Measurements from ENCODE around the gene TMEM74B. TPM values are rescaled to one million over a fixed set of nuclear protein-coding genes. Genes with fewer than 3 reads are reported as not detected.

Gene TMEM74B
- total RNA-seq, 1 donor from 2014 or later: 4.2 TPM

- Histone ChIP-seq H3K36me3 (no peaks in the 10 kb centered on the region), H3K4me3 (peak overlapping the region; percentile 11), H3K27me3 (ENCODE audit: low read depth) (peaks cover 13% of the 10 kb centered on the region), H3K4me1 (peaks cover 17% of the 10 kb centered on the region), H3K27ac (replicated peaks) (peak overlapping the region; percentile 69), H3K9me3 (replicated peaks) (no peaks in the 10 kb centered on the region)
- TF ChIP-seq, protein P1, sequence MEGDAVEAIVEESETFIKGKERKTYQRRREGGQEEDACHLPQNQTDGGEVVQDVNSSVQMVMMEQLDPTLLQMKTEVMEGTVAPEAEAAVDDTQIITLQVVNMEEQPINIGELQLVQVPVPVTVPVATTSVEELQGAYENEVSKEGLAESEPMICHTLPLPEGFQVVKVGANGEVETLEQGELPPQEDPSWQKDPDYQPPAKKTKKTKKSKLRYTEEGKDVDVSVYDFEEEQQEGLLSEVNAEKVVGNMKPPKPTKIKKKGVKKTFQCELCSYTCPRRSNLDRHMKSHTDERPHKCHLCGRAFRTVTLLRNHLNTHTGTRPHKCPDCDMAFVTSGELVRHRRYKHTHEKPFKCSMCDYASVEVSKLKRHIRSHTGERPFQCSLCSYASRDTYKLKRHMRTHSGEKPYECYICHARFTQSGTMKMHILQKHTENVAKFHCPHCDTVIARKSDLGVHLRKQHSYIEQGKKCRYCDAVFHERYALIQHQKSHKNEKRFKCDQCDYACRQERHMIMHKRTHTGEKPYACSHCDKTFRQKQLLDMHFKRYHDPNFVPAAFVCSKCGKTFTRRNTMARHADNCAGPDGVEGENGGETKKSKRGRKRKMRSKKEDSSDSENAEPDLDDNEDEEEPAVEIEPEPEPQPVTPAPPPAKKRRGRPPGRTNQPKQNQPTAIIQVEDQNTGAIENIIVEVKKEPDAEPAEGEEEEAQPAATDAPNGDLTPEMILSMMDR (IDR thresholded peaks at IDR 0.05; ENCODE audit: borderline replicate concordance): no peak
- intact Hi-C loops (cut with micrococcal nuclease): no loop called here
- DNase-seq: no peak
Observed at GRCh38 chr20:1206366-1207148, 21.8 kb upstream of the TMEM74B start.

DNA sequence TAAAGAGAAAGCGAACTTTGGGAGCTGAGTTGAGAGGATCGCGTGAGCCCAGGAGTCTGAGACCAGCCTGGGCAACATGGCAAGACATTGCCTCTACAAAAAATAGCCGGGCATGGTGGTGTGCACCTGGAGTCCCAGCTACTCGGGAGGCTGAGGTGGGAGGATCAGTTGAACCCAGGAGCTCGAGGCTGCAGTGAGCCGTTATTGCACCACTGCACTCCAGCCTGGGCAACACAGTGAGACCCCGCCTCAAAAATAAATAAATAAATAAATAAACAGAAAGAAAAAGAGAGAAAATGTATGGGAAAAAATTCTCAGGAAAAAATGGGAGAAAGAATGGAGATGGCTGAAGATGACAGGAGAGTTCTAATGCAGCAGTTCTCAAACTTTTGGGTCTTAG lies 21.0 kb upstream of the TMEM74B start:
- TF ChIP-seq, protein P1 (IDR thresholded peaks at IDR 0.05; ENCODE audit: borderline replicate concordance): no peak
- no peaks in the 10 kb centered on the region for H3K9me3 ChIP-seq (replicated peaks)
- H3K36me3 ChIP-seq: no peaks in the 10 kb centered on the region
- no peak overlapping the region for H3K4me3 ChIP-seq
- DNase-seq: no peak
- H3K27me3 ChIP-seq (ENCODE audit: low read depth): peaks cover 9% of the 10 kb centered on the region
- peaks cover 17% of the 10 kb centered on the region for H3K4me1 ChIP-seq
- intact Hi-C loops (cut with micrococcal nuclease): no loop called here
- peak overlapping the region; percentile 69 for H3K27ac ChIP-seq (replicated peaks)

GRCh38 chr20:1204576-1204975 lies 19.8 kb upstream of the TMEM74B start:
- H3K4me1 ChIP-seq: peaks cover 17% of the 10 kb centered on the region
- no peak overlapping the region for H3K4me3 ChIP-seq
- H3K9me3 ChIP-seq (replicated peaks): no peaks in the 10 kb centered on the region
- TF ChIP-seq, protein P1 (IDR thresholded peaks at IDR 0.05; ENCODE audit: borderline replicate concordance): no peak
- peaks cover 2% of the 10 kb centered on the region for H3K27me3 ChIP-seq (ENCODE audit: low read depth)
- DNase-seq: peak; percentile 38
- H3K27ac ChIP-seq (replicated peaks): peak overlapping the region; percentile 69
- intact Hi-C loops (cut with micrococcal nuclease): no loop called here
- H3K36me3 ChIP-seq: no peaks in the 10 kb centered on the region

GRCh38 chr20:1204113-1204512 lies 19.3 kb upstream of the TMEM74B start:
- no peak for DNase-seq
- TF ChIP-seq, protein P1 (IDR thresholded peaks at IDR 0.05; ENCODE audit: borderline replicate concordance): no peak
- no peaks in the 10 kb centered on the region for H3K27me3 ChIP-seq (ENCODE audit: low read depth)
- peak overlapping the region; percentile 69 for H3K27ac ChIP-seq (replicated peaks)
- H3K36me3 ChIP-seq: no peaks in the 10 kb centered on the region
- H3K9me3 ChIP-seq (replicated peaks): no peaks in the 10 kb centered on the region
- peaks cover 17% of the 10 kb centered on the region for H3K4me1 ChIP-seq
- intact Hi-C loops (cut with micrococcal nuclease): no loop called here
- H3K4me3 ChIP-seq: no peak overlapping the region

DNA sequence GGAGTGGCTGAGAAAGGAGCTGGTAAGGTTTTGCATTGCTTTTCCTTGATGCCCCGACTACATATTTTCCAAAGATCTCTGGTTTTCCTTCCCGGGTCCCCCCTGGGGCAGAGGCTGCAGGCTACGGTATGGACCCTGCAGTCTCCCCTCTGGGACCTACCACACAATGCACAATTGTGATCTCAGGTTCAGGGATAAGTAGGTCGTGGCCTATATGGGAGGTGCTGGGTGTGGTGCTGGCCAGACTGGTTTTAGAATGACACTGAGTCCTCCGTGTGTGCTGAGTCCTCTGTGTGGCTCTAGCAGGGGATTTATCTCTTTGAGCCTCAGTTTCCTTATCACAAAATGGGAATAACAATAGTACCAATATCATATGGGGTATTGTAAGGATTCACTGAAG lies 18.8 kb upstream of the TMEM74B start:
- intact Hi-C loops (cut with micrococcal nuclease): no loop called here
- no peak overlapping the region for H3K4me3 ChIP-seq
- peak overlapping the region; percentile 69 for H3K27ac ChIP-seq (replicated peaks)
- no peaks in the 10 kb centered on the region for H3K27me3 ChIP-seq (ENCODE audit: low read depth)
- H3K9me3 ChIP-seq (replicated peaks): no peaks in the 10 kb centered on the region
- DNase-seq: no peak
- no peaks in the 10 kb centered on the region for H3K36me3 ChIP-seq
- TF ChIP-seq, protein P1 (IDR thresholded peaks at IDR 0.05; ENCODE audit: borderline replicate concordance): no peak
- peaks cover 17% of the 10 kb centered on the region for H3K4me1 ChIP-seq
